ENCODE data around the gene CFAP46.
"Not testable (repeated sequence)": the region's sequence is repeated elsewhere in the genome, so short reads cannot be mapped to it uniquely, and the experiment has no call there.

Gene CFAP46

DNA sequence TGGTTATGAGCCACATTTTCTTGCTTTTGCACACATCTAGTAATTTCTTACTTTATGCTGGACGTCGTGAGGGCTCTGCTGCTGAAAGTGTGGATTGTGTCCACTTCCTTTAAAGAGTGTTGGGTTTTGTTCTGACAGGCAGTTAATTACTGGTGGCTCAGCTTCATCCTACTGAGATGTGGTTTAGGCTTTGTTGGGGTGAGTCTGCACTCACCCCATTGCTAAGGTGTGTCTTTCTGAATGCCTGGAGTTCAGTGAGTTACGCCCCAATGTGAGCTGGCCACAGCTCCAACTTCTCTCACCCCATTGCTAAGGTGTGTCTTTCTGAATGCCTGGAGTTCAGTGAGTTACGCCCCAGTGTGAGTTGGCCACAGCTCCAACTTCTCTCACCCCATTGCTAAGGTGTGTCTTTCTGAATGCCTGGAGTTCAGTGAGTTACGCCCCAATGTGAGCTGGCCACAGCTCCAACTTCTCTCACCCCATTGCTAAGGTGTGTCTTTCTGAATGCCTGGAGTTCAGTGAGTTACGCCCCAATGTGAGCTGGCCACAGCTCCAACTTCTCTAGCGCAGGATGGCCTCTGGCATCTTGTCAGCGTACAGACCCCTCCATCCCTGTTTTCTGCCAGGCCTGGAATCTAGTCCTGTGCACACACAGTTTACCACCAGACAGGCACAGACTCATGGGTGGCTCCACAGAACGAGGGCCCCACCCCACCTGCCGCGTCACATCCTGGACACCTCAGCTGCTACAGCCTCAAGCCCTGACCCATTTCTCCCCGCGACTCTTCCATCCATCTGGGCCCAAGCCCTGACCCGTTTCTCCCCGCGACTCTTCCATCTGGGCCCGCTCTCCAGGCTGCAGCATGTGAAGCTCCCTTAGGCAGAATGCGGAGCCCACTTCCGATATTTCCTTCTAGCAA is 39.5 kb downstream of the CFAP46 start:
- H3K9me3 Mint-ChIP-seq; H3K27ac Mint-ChIP-seq; H3K4me3 Mint-ChIP-seq; H3K36me3 Mint-ChIP-seq (ENCODE audit: low read depth): not testable (repeated sequence)
- peaks cover 18% of the 10 kb centered on the region for H3K27me3 Mint-ChIP-seq
- peaks cover 17% of the 10 kb centered on the region for H3K4me1 Mint-ChIP-seq (ENCODE audit: low read depth)

DNA sequence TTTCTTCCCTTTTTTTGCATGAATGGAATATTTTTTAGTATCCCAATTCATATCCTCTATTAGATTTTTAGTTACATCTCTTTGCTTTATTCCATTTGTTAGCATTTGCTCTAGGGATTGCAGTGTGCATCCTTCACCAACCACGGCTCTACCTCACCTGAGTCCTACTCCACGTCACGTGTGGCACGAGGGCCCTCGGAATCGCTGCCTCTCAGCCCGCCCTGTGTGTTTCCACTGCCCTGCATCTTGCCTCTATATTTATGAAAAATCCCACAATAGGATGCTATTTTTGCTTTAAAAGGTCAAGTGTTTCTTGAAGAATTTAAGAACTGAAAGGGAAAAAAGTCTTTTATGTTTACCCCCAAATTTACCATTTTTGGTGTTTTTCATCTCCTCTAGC is 41.0 kb downstream of the CFAP46 start:
- peaks cover 6% of the 10 kb centered on the region for H3K9me3 Mint-ChIP-seq
- peaks cover 24% of the 10 kb centered on the region for H3K27me3 Mint-ChIP-seq
- no peaks in the 10 kb centered on the region for H3K36me3 Mint-ChIP-seq (ENCODE audit: low read depth)
- H3K4me3 Mint-ChIP-seq = no peak overlapping the region
- peaks cover 17% of the 10 kb centered on the region for H3K4me1 Mint-ChIP-seq (ENCODE audit: low read depth)
- no peak overlapping the region for H3K27ac Mint-ChIP-seq

DNA sequence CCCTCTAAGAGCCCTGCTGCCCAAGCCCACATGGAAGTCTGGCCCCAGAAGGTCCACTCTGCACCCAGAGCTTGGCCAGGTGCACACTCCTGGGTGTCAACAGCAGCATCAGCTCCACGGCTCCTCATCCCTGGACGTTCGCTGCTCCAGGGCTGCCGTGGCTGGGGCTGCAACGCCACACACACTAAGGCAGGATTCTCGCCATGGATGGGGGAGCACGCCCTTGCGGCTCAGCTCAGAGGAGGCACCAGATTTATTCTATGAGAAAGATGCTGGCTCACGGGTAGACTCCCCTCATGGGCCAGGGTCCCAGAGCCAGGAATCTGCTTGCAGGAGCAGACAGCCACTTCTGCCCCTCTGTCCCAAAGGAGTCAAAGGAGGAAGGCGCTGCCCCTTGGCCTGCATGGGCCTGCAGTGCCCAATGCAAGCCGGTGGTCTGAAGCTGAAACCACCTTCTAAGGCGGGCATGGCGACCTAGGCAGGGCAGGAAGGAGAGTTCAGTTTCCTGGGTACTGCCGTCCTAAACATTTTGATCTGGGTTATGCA is 42.1 kb downstream of the CFAP46 start:
- Mint-ChIP-seq H3K4me3 (no peak overlapping the region), H3K27ac (no peak overlapping the region), H3K36me3 (ENCODE audit: low read depth) (no peaks in the 10 kb centered on the region)

DNA sequence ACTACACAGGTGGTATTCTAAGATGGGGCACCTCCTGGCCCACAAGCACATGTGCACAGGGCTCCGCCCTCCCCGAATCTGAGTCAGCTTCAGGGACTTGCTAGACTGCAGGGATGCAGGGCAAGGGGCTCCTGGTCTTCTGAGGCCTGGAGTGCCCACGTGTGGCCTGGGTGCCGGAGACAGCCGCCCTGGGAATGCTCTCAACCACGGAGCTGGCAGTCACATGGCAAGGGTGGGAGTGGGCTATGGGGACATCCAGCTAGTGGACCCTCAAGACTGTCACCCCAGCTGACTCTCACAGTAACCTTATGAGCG is 42.7 kb downstream of the CFAP46 start:
- Mint-ChIP-seq H3K27me3 (peaks cover 32% of the 10 kb centered on the region), H3K4me3 (no peak overlapping the region), H3K27ac (no peak overlapping the region), H3K9me3 (peaks cover 6% of the 10 kb centered on the region), H3K4me1 (ENCODE audit: low read depth) (peaks cover 8% of the 10 kb centered on the region), H3K36me3 (ENCODE audit: low read depth) (no peaks in the 10 kb centered on the region)

More for the DNA sequence above, 42.1 kb downstream of the CFAP46 start:
- Mint-ChIP-seq H3K4me1 (ENCODE audit: low read depth) (peaks cover 14% of the 10 kb centered on the region), H3K9me3 (peaks cover 6% of the 10 kb centered on the region), H3K27me3 (peaks cover 27% of the 10 kb centered on the region)

DNA sequence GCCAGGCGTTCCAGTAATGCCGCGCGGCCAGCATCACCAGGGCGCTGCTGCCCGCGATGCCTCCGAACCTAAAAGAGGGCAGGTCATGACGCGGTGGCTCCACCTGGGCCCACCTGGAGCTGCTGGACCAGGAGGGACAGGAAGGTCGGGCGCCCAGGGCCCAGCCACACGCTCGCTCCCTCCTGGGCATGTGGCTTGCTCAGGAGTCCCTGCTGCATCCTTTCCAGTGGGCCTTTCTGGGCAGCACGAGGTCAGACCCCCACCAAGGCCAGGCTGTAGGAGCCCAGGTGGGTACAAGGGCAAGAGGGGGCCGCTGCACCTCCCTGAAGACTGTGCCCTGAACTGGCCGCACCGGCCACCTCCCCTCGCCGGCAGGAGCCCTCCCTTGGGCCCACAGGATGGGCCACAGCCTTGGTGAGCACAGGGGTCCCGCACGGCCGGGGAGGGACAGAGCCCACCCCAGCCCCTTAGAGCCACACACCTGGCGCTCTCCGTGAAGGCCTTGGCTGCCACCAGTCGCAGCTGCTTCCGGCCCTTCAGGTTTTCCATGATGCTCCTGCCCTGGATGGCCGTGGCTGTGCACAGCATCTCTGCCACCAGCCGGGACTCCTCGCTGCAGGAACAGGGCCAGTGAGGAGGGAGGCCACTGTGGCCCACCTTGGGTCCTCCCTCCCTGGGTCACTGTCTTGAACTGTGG is 43.2 kb downstream of the CFAP46 start:
- Mint-ChIP-seq H3K4me3 (no peak overlapping the region), H3K27me3 (peaks cover 38% of the 10 kb centered on the region)

DNA sequence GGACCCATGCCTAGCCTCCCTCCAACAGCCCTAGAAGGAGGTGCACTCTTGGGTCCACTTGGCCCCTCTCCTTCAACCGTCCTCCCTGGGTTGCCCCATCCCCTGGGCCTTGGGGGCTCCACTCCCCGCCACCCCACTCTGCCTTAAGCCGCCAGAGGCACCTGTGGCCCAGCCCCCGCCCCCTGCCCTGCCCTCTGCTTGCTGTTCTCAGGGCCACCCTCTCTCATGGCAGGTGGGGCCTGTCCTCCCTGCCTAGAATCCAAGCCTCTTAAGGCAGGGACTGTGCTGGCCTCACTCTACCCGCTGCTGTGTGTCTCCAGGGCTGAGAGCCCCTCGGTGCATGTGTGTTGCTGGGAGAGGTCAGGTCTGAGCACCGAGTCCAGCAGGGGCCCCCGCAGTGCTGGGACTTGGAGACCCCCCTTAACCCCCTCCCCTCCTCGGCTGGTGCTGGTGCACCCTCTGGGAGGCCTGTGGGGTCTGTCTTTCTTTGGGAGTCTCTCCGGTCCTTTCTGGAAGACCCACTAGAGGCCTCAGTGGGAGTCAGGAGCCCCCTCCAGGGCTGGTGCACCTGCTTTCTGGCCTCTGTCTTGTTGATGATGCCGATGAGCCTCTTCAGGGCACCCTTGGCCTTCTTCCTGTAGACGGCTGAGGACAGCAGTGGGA is 43.8 kb downstream of the CFAP46 start:
- H3K4me3 Mint-ChIP-seq = no peak overlapping the region
- no peaks in the 10 kb centered on the region for H3K4me1 Mint-ChIP-seq (ENCODE audit: low read depth)
- H3K27ac Mint-ChIP-seq = no peak overlapping the region
- H3K27me3 Mint-ChIP-seq = peaks cover 44% of the 10 kb centered on the region
- no peaks in the 10 kb centered on the region for H3K36me3 Mint-ChIP-seq (ENCODE audit: low read depth)
- peaks cover 6% of the 10 kb centered on the region for H3K9me3 Mint-ChIP-seq

More for the DNA sequence above, 43.2 kb downstream of the CFAP46 start:
- Mint-ChIP-seq H3K27ac (no peak overlapping the region), H3K9me3 (peaks cover 6% of the 10 kb centered on the region), H3K4me1 (ENCODE audit: low read depth) (peaks cover 3% of the 10 kb centered on the region), H3K36me3 (ENCODE audit: low read depth) (no peaks in the 10 kb centered on the region)

DNA sequence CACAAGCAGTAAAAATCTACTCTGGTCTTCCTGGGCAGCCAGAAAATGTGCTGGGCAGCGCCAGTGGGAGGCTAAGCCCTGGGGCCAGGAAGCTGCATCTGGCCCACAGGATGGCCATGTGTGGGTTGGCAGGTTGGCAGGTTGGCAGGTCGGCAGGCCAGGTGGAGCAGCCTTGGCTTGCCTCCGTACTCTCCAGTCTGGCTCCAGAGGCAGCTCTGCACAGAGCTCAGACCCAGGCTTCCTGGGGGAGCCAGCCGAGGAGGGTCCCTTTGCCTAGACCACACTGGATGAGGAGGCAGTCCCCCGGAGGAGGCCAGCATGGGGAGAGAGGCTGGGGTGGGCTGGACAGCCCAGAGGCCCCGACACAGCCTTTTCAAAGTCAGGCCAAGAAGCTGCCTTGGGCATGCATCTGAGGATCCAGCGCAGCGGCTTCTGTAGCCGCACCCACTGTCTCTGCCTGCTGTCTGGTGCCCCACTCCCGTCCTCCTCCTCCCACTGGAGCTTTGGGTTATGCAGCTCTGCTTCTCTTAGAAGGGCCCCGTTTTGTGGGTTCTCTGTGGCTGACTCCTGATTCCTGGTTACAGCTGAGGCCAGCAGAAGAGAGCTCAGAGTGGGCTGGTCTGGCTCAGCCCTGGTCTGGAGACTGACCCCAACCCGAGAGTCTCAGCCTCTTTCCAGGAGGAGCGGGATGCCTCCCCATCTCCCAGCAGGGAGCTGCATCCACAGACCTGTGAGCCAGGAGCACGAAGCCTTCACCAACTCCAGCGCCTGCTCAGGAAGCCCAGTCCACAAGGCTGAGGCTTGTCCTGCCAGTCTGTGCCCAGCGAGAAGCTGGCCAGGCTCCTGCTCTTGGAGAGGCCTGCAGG is 44.6 kb downstream of the CFAP46 start:
- no peak overlapping the region for H3K27ac Mint-ChIP-seq
- no peaks in the 10 kb centered on the region for H3K4me1 Mint-ChIP-seq (ENCODE audit: low read depth)
- peaks cover 6% of the 10 kb centered on the region for H3K9me3 Mint-ChIP-seq
- H3K27me3 Mint-ChIP-seq = peaks cover 49% of the 10 kb centered on the region
- no peak overlapping the region for H3K4me3 Mint-ChIP-seq
- no peaks in the 10 kb centered on the region for H3K36me3 Mint-ChIP-seq (ENCODE audit: low read depth)

DNA sequence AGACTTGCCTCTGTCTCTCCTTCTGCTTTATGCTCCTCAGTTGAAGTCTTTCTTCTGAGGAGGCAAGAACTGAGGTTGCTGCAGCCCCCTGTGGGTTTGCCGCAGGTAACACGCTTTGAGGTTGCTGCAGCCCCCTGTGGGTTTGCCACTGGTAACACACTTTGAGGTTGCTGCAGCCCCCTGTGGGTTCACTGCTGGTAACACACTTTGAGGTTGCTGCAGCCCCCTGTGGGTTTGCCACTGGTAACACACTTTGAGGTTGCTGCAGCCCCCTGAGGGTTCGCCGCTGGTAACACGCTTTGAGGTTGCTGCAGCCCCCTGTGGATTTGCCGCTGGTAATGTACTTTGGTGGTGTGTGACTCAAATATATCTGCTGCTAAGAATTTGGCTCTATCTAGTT is 48.6 kb downstream of the CFAP46 start:
- peaks cover 49% of the 10 kb centered on the region for H3K27me3 Mint-ChIP-seq
- H3K4me3 Mint-ChIP-seq; H3K27ac Mint-ChIP-seq; H3K9me3 Mint-ChIP-seq; H3K36me3 Mint-ChIP-seq (ENCODE audit: low read depth); H3K4me1 Mint-ChIP-seq (ENCODE audit: low read depth): not testable (repeated sequence)

DNA sequence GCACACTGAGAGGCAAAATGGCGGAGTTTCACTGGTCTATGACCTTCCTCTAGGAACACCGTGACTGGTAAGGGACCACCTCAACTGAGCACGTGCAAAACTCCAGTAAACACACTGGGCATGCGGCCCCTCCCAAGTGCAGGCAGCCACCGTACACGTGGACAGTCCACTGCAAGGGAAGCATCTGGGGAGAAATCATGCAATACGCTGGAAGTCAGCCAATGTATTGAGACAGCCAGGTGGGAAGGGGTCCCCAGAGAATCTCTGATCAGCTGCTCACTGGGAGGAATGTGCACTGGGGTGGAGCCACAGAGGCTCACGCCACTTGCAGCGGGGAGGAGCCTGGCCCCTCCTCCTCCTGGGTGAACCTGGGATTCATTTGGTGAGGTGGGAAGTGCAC is 49.3 kb downstream of the CFAP46 start:
- Mint-ChIP-seq H3K36me3 (ENCODE audit: low read depth) (no peaks in the 10 kb centered on the region), H3K4me3 (no peak overlapping the region), H3K9me3 (no peaks in the 10 kb centered on the region), H3K27me3 (peaks cover 49% of the 10 kb centered on the region), H3K4me1 (ENCODE audit: low read depth) (no peaks in the 10 kb centered on the region), H3K27ac (no peak overlapping the region)

DNA sequence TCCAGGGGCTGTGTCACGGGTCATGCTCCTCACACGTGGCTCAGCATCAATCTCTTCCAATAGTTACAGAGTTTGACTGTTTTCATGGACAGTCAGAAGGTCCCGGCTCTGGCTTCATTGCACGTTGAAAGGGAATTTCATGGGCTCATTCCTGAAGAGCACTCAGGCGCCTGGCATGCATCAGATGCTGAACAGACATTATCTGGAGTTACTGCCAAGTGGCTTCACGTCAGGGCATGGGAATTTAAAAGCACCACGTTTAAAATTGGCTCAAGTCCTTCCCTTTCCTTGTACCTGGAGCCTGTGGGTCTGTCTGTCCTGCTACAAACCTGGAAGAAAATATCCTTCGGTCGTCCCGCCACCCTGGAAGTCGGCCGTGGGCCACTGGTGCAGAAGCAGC is 50.4 kb downstream of the CFAP46 start:
- Mint-ChIP-seq H3K4me1 (ENCODE audit: low read depth) (no peaks in the 10 kb centered on the region), H3K27me3 (peaks cover 47% of the 10 kb centered on the region), H3K36me3 (ENCODE audit: low read depth) (no peaks in the 10 kb centered on the region), H3K27ac (no peak overlapping the region), H3K4me3 (no peak overlapping the region), H3K9me3 (no peaks in the 10 kb centered on the region)

DNA sequence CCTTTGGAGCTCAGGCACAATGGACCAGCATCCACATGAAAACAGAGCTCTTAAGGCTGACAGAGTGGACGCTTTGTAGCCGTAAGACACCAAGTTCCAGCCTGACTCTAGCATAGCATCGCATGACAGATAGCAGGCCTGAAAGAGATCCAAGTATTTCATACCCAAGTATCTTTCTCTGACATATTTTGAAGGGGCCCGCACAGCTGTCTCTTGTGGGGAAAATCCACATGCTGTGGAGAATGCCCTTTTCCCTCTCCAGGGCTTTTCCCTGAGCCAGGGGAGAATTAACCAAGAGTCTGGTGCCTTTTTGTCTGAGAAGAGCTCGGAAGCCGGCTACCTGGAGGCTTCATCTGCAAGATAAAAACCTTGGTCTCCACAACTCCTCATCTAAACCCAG is 51.0 kb downstream of the CFAP46 start:
- Mint-ChIP-seq H3K4me3 (no peak overlapping the region), H3K27ac (no peak overlapping the region)

DNA sequence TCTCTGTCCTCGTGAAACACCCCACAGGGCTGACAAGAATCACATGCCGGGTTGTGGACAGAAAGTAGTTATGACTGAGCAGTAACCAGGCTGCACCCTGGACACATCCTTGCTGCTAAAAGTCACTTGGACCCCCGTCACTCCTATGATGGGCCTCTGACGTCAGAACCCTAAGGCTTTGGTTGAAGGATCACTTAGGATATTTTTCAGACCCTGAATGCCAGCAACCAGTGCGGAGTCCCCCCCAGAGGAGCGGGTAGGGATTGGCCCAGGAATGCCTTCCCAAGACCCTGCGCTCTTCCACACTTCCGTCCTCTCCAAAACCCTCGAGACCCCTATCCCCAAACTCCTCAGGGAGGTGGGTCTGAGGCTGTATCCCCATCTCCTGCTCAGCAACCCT is 52.1 kb downstream of the CFAP46 start:
- Mint-ChIP-seq H3K27ac (no peak overlapping the region), H3K36me3 (ENCODE audit: low read depth) (no peaks in the 10 kb centered on the region), H3K9me3 (no peaks in the 10 kb centered on the region), H3K4me3 (no peak overlapping the region), H3K27me3 (peaks cover 41% of the 10 kb centered on the region), H3K4me1 (ENCODE audit: low read depth) (no peaks in the 10 kb centered on the region)

More for the DNA sequence above, 51.0 kb downstream of the CFAP46 start:
- Mint-ChIP-seq H3K4me1 (ENCODE audit: low read depth) (no peaks in the 10 kb centered on the region), H3K9me3 (no peaks in the 10 kb centered on the region), H3K36me3 (ENCODE audit: low read depth) (no peaks in the 10 kb centered on the region), H3K27me3 (peaks cover 43% of the 10 kb centered on the region)

DNA sequence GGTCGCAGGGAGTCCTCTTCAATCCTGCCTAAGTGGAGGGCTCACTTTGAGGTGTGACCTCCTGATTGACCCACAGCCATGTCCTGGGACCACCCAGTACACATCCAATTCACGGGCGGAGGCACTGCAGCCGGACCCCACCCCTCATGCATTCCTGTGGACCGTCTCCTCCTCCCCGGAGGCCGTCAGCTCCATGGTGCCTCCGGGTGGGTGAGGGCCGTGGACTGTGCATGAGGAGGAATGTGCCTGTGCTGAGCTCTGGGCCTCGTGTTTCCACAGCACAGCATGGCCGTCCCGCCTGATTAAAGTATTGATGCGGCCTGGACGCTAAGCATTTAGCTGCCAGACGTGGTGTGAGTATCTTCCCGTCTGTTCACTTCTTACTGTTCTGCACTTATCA is 52.8 kb downstream of the CFAP46 start:
- Mint-ChIP-seq H3K27ac (no peak overlapping the region), H3K36me3 (ENCODE audit: low read depth) (no peaks in the 10 kb centered on the region), H3K4me1 (ENCODE audit: low read depth) (no peaks in the 10 kb centered on the region), H3K27me3 (peaks cover 33% of the 10 kb centered on the region), H3K4me3 (no peak overlapping the region), H3K9me3 (no peaks in the 10 kb centered on the region)

DNA sequence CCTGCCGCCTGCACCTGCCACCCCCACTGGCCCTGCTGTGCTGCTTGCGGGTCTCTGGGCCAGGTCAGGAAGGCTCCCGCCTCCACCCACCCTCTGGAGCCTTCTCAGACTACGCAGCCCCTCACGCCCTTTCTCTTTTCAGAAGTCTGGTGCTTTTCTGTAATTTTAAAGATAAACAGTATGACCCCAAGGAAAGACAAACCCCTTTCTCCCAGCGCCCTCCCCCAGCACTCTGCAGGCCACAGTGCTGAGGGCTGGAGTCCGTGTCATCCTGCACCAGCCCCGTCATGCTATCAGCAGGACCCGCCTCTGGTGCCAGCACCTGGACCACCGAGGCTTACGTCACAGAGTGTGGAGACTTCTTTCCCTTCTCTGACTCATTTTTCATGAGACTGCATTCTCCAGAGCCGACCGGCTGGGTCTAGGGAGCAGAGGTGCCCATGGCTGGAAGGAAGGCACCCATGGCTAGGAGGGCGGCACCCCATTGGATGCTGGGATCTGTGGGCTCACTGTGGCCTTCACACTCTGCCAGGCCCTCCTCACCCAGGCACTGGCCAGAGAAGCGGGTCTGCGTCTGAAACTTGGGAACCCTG is 53.4 kb downstream of the CFAP46 start:
- Mint-ChIP-seq H3K4me1 (ENCODE audit: low read depth) (no peaks in the 10 kb centered on the region), H3K27me3 (peaks cover 28% of the 10 kb centered on the region), H3K9me3 (no peaks in the 10 kb centered on the region), H3K4me3 (no peak overlapping the region), H3K27ac (no peak overlapping the region), H3K36me3 (ENCODE audit: low read depth) (no peaks in the 10 kb centered on the region)

Data from stimulated activated naive CD8-positive, alpha-beta T cell treated with anti-CD3 and anti-CD28 coated beads, Interleukin-15, Interleukin-2, amounts not matched to agents 100 ng/mL and 50 ng/mL, for 24 hours (primary cell).